MCF 10A (cell line): ENCODE results near the gene AKAP7. TPM values are rescaled to one million over a fixed set of nuclear protein-coding genes. Genes with fewer than 3 reads are reported as not detected.

Experiments
- BruUV-seq: library from RNA; stranded (reverse); fragments of 400-500 nt; replicated peaks from 2 replicates; lab custom pipeline; 2021; lab: Mats Ljungman, UMichigan
- CTCF ChIA-PET: fragments of 300-600 bp; sonication (Branson Sonifier 250); formaldehyde crosslinking; extraction: SDS; loops from one replicate; lab custom pipeline; 2021; ENCODE audit warnings: antibody characterized with exemption, inconsistent platforms; lab: Yijun Ruan, JAX
- POLR2A ChIA-PET: fragments of 300-600, 350-650 bp; sonication (Branson Sonifier 250); formaldehyde crosslinking; extraction: SDS; loops from one replicate; lab custom pipeline; 2020; ENCODE audit warnings: antibody characterized with exemption, inconsistent platforms; lab: Yijun Ruan, JAX
- DNase-seq: peaks from one replicate; pipeline ENCODE4 v3.0.0-alpha.2; 2018; ENCODE audit not compliant: unreplicated experiment
- H3K27ac Mint-ChIP-seq: one replicate; pipeline ENCODE4 v1.8.0; 2022; ENCODE audit warnings: mild to moderate bottlenecking, low read depth, mixed read lengths; ENCODE audit not compliant: unreplicated experiment
- H3K27me3 Mint-ChIP-seq: one replicate; pipeline ENCODE4 v1.8.0; 2022; ENCODE audit warnings: mixed read lengths; ENCODE audit not compliant: insufficient read depth, unreplicated experiment
- H3K36me3 Mint-ChIP-seq: one replicate; pipeline ENCODE4 v1.8.0; 2022; ENCODE audit warnings: mild to moderate bottlenecking, moderate library complexity, mixed read lengths; ENCODE audit not compliant: insufficient read depth, unreplicated experiment
- H3K4me1 Mint-ChIP-seq: one replicate; pipeline ENCODE4 v1.8.0; 2022; ENCODE audit warnings: mixed read lengths; ENCODE audit not compliant: insufficient read depth, unreplicated experiment
- H3K4me3 Mint-ChIP-seq: one replicate; pipeline ENCODE4 v1.8.0; 2022; ENCODE audit warnings: mild to moderate bottlenecking, moderate library complexity, mixed read lengths; ENCODE audit not compliant: unreplicated experiment
- H3K9me3 Mint-ChIP-seq: one replicate; pipeline ENCODE4 v1.8.0; 2022; ENCODE audit warnings: mixed read lengths; ENCODE audit not compliant: unreplicated experiment
- intact Hi-C: fragments of 100-400 bp; cut with micrococcal nuclease; formaldehyde crosslinking; loops from 2 replicates; pipeline ENCODE4 v1.14.1; 2022
- total RNA-seq: library from RNA; stranded (reverse); gene quantifications from 2 replicates; pipeline ENCODE4 v1.2.3, GENCODE V29; 2022
- TF ChIP-seq, protein P1 (sequence below): fragments of 200-600 bp; IDR thresholded peaks from one replicate; pipeline ENCODE4 v1.8.0; 2022; ENCODE audit warnings: antibody characterized with exemption, mild to moderate bottlenecking; ENCODE audit not compliant: unreplicated experiment

The AKAP7 gene
- total RNA-seq, 1 experiment from 2014 or later = 5.6 TPM

DNA sequence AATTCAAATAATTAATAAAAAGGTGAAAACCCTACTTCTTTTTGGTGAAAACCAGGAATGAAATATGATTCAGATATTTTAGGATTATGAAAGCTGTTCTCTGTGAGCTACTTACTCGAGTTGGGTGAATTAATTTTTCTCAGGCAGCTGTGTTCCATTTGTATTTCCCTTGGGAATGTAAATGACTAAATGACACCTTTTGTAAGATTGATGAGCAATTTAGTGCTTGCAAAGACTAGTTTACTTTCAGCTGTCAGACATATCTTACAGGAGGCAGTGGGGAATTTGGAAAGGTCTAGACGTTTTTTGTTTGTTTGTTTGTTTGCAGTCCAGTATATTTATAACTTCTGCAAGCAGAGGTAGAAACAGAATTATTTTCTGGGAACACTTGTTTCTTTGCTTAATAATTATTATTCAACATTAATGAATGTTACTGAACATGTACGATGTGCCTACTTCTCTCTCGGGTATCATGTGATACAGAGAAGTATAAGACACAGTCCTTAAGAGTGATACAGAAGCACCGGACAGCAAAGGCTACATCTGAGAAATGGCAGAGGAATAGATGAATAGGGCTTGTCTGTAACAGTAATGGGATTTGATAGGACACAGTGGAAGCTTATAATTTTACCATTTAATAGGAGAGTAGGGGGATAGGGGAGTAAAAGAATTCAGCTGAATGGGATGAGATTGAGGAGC, 91.3 kb downstream of the AKAP7 start:
- Mint-ChIP-seq H3K4me3 (no peak overlapping the region), H3K36me3 (peaks cover 4% of the 10 kb centered on the region), H3K4me1 (peaks cover 6% of the 10 kb centered on the region), H3K27ac (no peak overlapping the region), H3K27me3 (no peaks in the 10 kb centered on the region), H3K9me3 (no peaks in the 10 kb centered on the region)
- ChIA-PET POLR2A (no interaction called here), CTCF (interaction anchor here (1.6 kb wide), 1 partner anchor 307 kb away, joined by 5 read pairs; no protein-coding TSS in a partner anchor)
- DNase-seq = no peak
- TF ChIP-seq, protein P1, sequence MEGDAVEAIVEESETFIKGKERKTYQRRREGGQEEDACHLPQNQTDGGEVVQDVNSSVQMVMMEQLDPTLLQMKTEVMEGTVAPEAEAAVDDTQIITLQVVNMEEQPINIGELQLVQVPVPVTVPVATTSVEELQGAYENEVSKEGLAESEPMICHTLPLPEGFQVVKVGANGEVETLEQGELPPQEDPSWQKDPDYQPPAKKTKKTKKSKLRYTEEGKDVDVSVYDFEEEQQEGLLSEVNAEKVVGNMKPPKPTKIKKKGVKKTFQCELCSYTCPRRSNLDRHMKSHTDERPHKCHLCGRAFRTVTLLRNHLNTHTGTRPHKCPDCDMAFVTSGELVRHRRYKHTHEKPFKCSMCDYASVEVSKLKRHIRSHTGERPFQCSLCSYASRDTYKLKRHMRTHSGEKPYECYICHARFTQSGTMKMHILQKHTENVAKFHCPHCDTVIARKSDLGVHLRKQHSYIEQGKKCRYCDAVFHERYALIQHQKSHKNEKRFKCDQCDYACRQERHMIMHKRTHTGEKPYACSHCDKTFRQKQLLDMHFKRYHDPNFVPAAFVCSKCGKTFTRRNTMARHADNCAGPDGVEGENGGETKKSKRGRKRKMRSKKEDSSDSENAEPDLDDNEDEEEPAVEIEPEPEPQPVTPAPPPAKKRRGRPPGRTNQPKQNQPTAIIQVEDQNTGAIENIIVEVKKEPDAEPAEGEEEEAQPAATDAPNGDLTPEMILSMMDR = no peak
- intact Hi-C loops = no loop called here
- BruUV-seq = no TSS peak

DNA sequence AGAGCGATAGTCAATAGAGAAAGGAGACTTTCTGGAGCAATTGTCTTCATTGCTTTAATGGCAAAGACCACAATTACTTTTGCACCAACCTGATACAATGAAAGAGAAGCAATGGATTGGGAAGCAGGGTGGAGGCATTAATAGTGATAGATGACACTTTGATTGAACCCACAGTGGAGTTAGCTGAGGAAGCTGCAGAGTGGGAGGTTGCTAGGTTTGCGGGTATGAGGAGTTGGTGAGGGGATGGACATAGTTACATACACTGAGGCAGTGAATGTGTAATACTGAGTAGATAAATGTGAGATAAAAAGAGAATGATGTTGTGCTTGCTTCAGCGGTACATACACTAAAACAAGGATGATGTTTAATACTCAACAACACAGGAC, 91.9 kb downstream of the AKAP7 start:
- intact Hi-C loops = no loop called here

DNA sequence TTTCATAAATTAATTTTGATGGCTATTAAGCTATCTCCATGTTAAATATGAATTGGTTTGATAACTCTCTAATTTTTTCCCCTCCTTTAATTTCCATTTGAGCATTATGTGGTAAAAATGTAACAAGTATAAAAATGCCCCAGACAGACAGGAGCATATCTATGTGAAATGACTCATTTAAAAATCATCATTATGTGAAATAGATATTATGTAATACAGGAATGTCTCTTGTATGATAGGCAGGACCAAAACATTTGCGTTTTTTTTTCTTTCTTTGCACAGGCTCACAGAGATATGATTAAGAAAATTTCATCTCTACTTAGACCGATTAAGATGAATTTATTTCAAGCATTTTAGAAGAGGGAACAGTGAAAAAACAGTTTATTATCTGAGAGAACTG, 95.8 kb downstream of the AKAP7 start:
- CTCF ChIA-PET = interaction anchor here (1.2 kb wide), 1 partner anchor 303 kb away, joined by 4 read pairs; no protein-coding TSS in a partner anchor
- DNase-seq = peak; percentile 43
- H3K27ac Mint-ChIP-seq = no peak overlapping the region

More for the DNA sequence above, 91.9 kb downstream of the AKAP7 start:
- H3K4me3 Mint-ChIP-seq = no peak overlapping the region
- DNase-seq = no peak
- no peaks in the 10 kb centered on the region for H3K9me3 Mint-ChIP-seq
- peaks cover 1% of the 10 kb centered on the region for H3K36me3 Mint-ChIP-seq
- no peaks in the 10 kb centered on the region for H3K27me3 Mint-ChIP-seq
- no TSS peak for BruUV-seq
- POLR2A ChIA-PET = no interaction called here
- H3K4me1 Mint-ChIP-seq = peaks cover 6% of the 10 kb centered on the region
- TF ChIP-seq, protein P1 = no peak
- CTCF ChIA-PET = interaction anchor here (1.6 kb wide), 1 partner anchor 306 kb away, joined by 5 read pairs; no protein-coding TSS in a partner anchor
- no peak overlapping the region for H3K27ac Mint-ChIP-seq

DNA sequence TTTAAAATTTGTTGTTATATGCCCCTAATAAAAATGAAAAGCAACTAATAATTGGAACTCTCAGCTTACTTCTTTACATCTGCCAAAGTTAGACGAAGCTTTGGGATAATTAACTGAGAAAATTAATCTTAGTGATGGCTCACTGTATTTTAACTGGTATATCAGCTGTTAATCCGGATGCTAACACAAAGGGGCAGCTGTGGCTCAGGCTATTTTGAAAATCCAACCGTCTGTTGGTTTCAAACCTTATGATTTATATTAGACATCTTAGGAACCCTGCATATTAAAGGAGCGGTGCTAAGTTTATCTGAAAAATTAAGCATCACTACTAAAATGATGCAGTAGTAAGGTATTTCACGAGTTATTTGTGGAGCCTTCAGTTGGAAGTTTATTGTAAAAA, 96.6 kb downstream of the AKAP7 start:
- DNase-seq = no peak
- intact Hi-C loops = no loop called here
- H3K4me1 Mint-ChIP-seq = peaks cover 6% of the 10 kb centered on the region
- H3K36me3 Mint-ChIP-seq = no peaks in the 10 kb centered on the region
- no peak overlapping the region for H3K27ac Mint-ChIP-seq
- no peaks in the 10 kb centered on the region for H3K27me3 Mint-ChIP-seq
- no TSS peak for BruUV-seq
- POLR2A ChIA-PET = no interaction called here
- H3K4me3 Mint-ChIP-seq = no peak overlapping the region
- no peaks in the 10 kb centered on the region for H3K9me3 Mint-ChIP-seq
- CTCF ChIA-PET = interaction anchor here (1.2 kb wide), 1 partner anchor 303 kb away, joined by 4 read pairs; no protein-coding TSS in a partner anchor
- TF ChIP-seq, protein P1 = no peak

More for the DNA sequence above, 95.8 kb downstream of the AKAP7 start:
- Mint-ChIP-seq H3K4me3 (no peak overlapping the region), H3K27me3 (no peaks in the 10 kb centered on the region), H3K9me3 (no peaks in the 10 kb centered on the region), H3K4me1 (peaks cover 6% of the 10 kb centered on the region), H3K36me3 (no peaks in the 10 kb centered on the region)
- BruUV-seq = no TSS peak
- TF ChIP-seq, protein P1 = no peak
- POLR2A ChIA-PET = interaction anchor here (0.7 kb wide), 1 partner anchor 22 kb away, joined by 3 read pairs; no protein-coding TSS in a partner anchor
- intact Hi-C loops = no loop called here
